SK-N-SH treated with all-trans-retinoic acid at 6 μM for 48 hours (cell line): Measurements from ENCODE around the gene CPNE7.

Source experiments
- ARNTL ChIP-seq: fragments of 450-650 bp; formaldehyde crosslinking; IDR thresholded peaks from 2 replicates; pipeline ENCODE4 v1.5.0; 2020; ENCODE audit warnings: low read depth, mild to moderate bottlenecking, moderate library complexity, borderline replicate concordance
- POU6F1 ChIP-seq: fragments of 250-450 bp; sonication (Bioruptor Pico); IDR thresholded peaks from 2 replicates; pipeline ENCODE4 v1.8.0; 2021; ENCODE audit warnings: low read depth, mild to moderate bottlenecking, moderate library complexity, borderline replicate concordance
- ZC3H10 ChIP-seq: fragments of 250-450 bp; sonication (Bioruptor Pico); IDR thresholded peaks from 2 replicates; pipeline ENCODE4 v1.5.1; 2021; ENCODE audit warnings: mild to moderate bottlenecking, moderate library complexity
- TF ChIP-seq, protein P1 (sequence below): fragments of 250-450 bp; sonication (Bioruptor Pico); IDR thresholded peaks from 2 replicates; pipeline ENCODE4 v1.8.0; 2020; ENCODE audit warnings: mild to moderate bottlenecking, moderate library complexity, borderline replicate concordance

DNA sequence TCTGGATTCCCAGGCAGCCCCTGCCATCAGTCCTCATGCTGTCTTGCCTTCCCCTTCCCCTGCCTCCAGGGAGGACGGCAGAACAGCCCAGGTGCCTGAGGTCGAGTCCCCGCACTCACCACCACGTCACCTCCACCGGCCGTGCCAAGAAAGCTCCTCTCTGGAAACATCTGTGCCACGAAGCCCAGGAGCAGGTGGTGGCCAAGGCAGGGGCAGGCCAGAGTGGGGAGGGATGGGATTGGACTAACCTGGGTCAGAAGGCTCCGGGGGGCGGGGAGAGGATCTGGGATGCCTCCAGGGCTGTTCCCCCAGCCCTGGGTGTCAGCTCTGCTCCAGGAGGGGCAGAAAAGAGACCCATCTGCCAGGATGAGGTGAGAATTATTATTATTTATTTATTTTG is 30.4 kb downstream of the CPNE7 start:
- TF ChIP-seq ZC3H10 (CRISPR knock-in tag) (no peak), ARNTL (no peak), POU6F1 (no peak)
- TF ChIP-seq, protein P1, sequence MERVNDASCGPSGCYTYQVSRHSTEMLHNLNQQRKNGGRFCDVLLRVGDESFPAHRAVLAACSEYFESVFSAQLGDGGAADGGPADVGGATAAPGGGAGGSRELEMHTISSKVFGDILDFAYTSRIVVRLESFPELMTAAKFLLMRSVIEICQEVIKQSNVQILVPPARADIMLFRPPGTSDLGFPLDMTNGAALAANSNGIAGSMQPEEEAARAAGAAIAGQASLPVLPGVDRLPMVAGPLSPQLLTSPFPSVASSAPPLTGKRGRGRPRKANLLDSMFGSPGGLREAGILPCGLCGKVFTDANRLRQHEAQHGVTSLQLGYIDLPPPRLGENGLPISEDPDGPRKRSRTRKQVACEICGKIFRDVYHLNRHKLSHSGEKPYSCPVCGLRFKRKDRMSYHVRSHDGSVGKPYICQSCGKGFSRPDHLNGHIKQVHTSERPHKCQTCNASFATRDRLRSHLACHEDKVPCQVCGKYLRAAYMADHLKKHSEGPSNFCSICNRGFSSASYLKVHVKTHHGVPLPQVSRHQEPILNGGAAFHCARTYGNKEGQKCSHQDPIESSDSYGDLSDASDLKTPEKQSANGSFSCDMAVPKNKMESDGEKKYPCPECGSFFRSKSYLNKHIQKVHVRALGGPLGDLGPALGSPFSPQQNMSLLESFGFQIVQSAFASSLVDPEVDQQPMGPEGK (CRISPR knock-in tag): no peak
